H9 (cell line): ENCODE results near the gene ZNF235. TPM values are rescaled to one million over a fixed set of nuclear protein-coding genes. Genes with fewer than 3 reads are reported as not detected.

ENCODE experiments used
- DNase-seq: peaks from one replicate; pipeline ENCODE4 v3.0.0-alpha.2; 2017
- H2AFZ ChIP-seq: one replicate; pipeline ENCODE4 v1.6.1; 2013; ENCODE audit warnings: mild to moderate bottlenecking, low read length, control low read depth, moderate library complexity
- H2AK5ac ChIP-seq: 2 replicates; pipeline ENCODE4 v1.6.1; 2013; ENCODE audit warnings: low read length, control low read depth, mixed read lengths; ENCODE audit not compliant: insufficient read length
- H2BK120ac ChIP-seq: one replicate; pipeline ENCODE4 v1.6.1; 2013; ENCODE audit warnings: low read depth, mild to moderate bottlenecking, low read length, control low read depth, inconsistent platforms; ENCODE audit not compliant: poor library complexity, severe bottlenecking
- H2BK12ac ChIP-seq: 2 replicates; pipeline ENCODE4 v1.6.1; 2013; ENCODE audit warnings: low read length, control low read depth, mixed read lengths, low read depth; ENCODE audit not compliant: insufficient read length
- H2BK15ac ChIP-seq: 2 replicates; pipeline ENCODE4 v1.6.1; 2013; ENCODE audit warnings: low read depth, low read length, control low read depth
- H2BK20ac ChIP-seq: one replicate; pipeline ENCODE4 v1.6.1; 2013; ENCODE audit warnings: low read depth, mild to moderate bottlenecking, low read length, control low read depth, inconsistent platforms; ENCODE audit not compliant: poor library complexity, severe bottlenecking
- H2BK5ac ChIP-seq: 2 replicates; pipeline ENCODE4 v1.6.1; 2013; ENCODE audit warnings: low read length, control low read depth, mixed read lengths; ENCODE audit not compliant: insufficient read length
- H3K14ac ChIP-seq: 2 replicates; pipeline ENCODE4 v1.6.1; 2013; ENCODE audit warnings: low read length, control low read depth; ENCODE audit not compliant: insufficient read depth
- H3K18ac ChIP-seq: 2 replicates; pipeline ENCODE4 v1.6.1; 2013; ENCODE audit warnings: low read depth, mild to moderate bottlenecking, mixed read lengths, low read length, control low read depth; ENCODE audit not compliant: insufficient read length
- H3K23ac ChIP-seq: 2 replicates; pipeline ENCODE4 v1.6.1; 2013; ENCODE audit warnings: low read length, control low read depth, mixed read lengths, low read depth; ENCODE audit not compliant: insufficient read length
- H3K23me2 ChIP-seq: 2 replicates; pipeline ENCODE4 v1.6.1; 2013; ENCODE audit warnings: low read depth, mild to moderate bottlenecking, mixed read lengths, low read length, control low read depth; ENCODE audit not compliant: insufficient read length, poor library complexity, severe bottlenecking
- H3K27ac ChIP-seq: 2 replicates; pipeline ENCODE4 v1.5.1; 2013; ENCODE audit warnings: low read length, control low read depth, mixed read lengths, low read depth; ENCODE audit not compliant: insufficient read length
- H3K27me3 ChIP-seq: 2 replicates; pipeline ENCODE4 v1.6.1; 2013; ENCODE audit warnings: low read length, control low read depth, inconsistent platforms; ENCODE audit not compliant: insufficient read depth
- H3K4ac ChIP-seq: 2 replicates; pipeline ENCODE4 v1.6.1; 2013; ENCODE audit warnings: low read depth, mild to moderate bottlenecking, control low read depth, inconsistent platforms, low read length, moderate library complexity
- H3K4me1 ChIP-seq: 2 replicates; pipeline ENCODE4 v1.6.1; 2013; ENCODE audit warnings: low read length, control low read depth, inconsistent platforms; ENCODE audit not compliant: insufficient read depth
- H3K4me2 ChIP-seq: 2 replicates; pipeline ENCODE4 v1.6.1; 2013; ENCODE audit warnings: low read length, control low read depth, mixed read lengths; ENCODE audit not compliant: insufficient read length, insufficient read depth
- H3K56ac ChIP-seq: 2 replicates; pipeline ENCODE4 v1.6.1; 2013; ENCODE audit warnings: low read depth, mild to moderate bottlenecking, mixed read lengths, low read length, control low read depth; ENCODE audit not compliant: insufficient read length
- H3K79me1 ChIP-seq: 2 replicates; pipeline ENCODE4 v1.6.1; 2013; ENCODE audit warnings: low read depth, mild to moderate bottlenecking, moderate library complexity, low read length, control low read depth, inconsistent platforms; ENCODE audit not compliant: insufficient read depth, poor library complexity, severe bottlenecking
- H3K79me2 ChIP-seq: 2 replicates; pipeline ENCODE4 v1.6.1; 2013; ENCODE audit warnings: low read length, control low read depth, inconsistent platforms; ENCODE audit not compliant: insufficient read depth
- H3K9ac ChIP-seq: 2 replicates; pipeline ENCODE4 v1.6.1; 2013; ENCODE audit warnings: low read length, control low read depth, mixed read lengths; ENCODE audit not compliant: insufficient read length; ENCODE audit errors: extremely low read depth
- H3K9me3 ChIP-seq: one replicate; pipeline ENCODE4 v1.6.1; 2013; ENCODE audit warnings: low read depth, low read length, inconsistent platforms; ENCODE audit not compliant: control insufficient read depth
- H3T11ph ChIP-seq: one replicate; pipeline ENCODE4 v1.6.1; 2013; ENCODE audit warnings: mild to moderate bottlenecking, low read length, control low read depth, inconsistent platforms
- H4K20me1 ChIP-seq: one replicate; pipeline ENCODE4 v1.6.1; 2013; ENCODE audit not compliant: control insufficient read depth, insufficient read length, insufficient read depth
- H4K5ac ChIP-seq: 2 replicates; pipeline ENCODE4 v1.6.1; 2013; ENCODE audit warnings: low read depth, mild to moderate bottlenecking, mixed read lengths, low read length, control low read depth; ENCODE audit not compliant: insufficient read length
- H4K8ac ChIP-seq: replicated peaks from 2 replicates; pipeline ENCODE4 v1.6.1; 2013; ENCODE audit warnings: low read length, control low read depth, mixed read lengths, low read depth; ENCODE audit not compliant: insufficient read length
- H4K91ac ChIP-seq: 2 replicates; pipeline ENCODE4 v1.6.1; 2013; ENCODE audit warnings: low read depth, mild to moderate bottlenecking, moderate library complexity, mixed read lengths, low read length, control low read depth; ENCODE audit not compliant: insufficient read length
- H3K27ac Mint-ChIP-seq, 3 experiments: 2 replicates in 2 of 3; 3 replicates in 1 of 3; pipeline ENCODE4 v1.8.0; 2020 to 2021; ENCODE audit warnings: mixed read lengths in 3 of 3, mild to moderate bottlenecking in 1 of 3, moderate library complexity in 1 of 3
- H3K27me3 Mint-ChIP-seq: 2 replicates; pipeline ENCODE4 v1.8.0; 2021; ENCODE audit warnings: low read depth, mild to moderate bottlenecking, moderate library complexity, mixed read lengths
- H3K36me3 Mint-ChIP-seq, 3 experiments: 2 replicates in 2 of 3; 3 replicates in 1 of 3; pipeline ENCODE4 v1.8.0; 2020 to 2021; ENCODE audit warnings: low read depth in 3 of 3, mixed read lengths in 3 of 3; ENCODE audit not compliant: insufficient read depth in 1 of 3
- H3K4me1 Mint-ChIP-seq, 2 experiments: 2 replicates each; pipeline ENCODE4 v1.8.0; 2020; ENCODE audit warnings: mixed read lengths in 2 of 2
- H3K4me3 Mint-ChIP-seq, 2 experiments: 2 replicates in 1 of 2; 3 replicates in 1 of 2; pipeline ENCODE4 v1.8.0; 2020 to 2021; ENCODE audit warnings: mild to moderate bottlenecking in 2 of 2, mixed read lengths in 2 of 2, moderate library complexity in 1 of 2
- H3K9me3 Mint-ChIP-seq, 2 experiments: 2 replicates in 1 of 2; 3 replicates in 1 of 2; pipeline ENCODE4 v1.8.0; 2020; ENCODE audit warnings: mild to moderate bottlenecking in 2 of 2, mixed read lengths in 2 of 2, moderate library complexity in 1 of 2
- whole genome bisulfite sequencing: extraction: QIAGEN DNeasy Blood & Tissue Kit; methylation state at CpG from one replicate; pipeline ENCODE4 v1.1.7; 2013; ENCODE audit warnings: missing lambda C conversion rate, low lambda C conversion rate, mixed read lengths; ENCODE audit not compliant: insufficient read length; ENCODE audit errors: extremely low coverage; 5-methylcytosine and 5-hydroxymethylcytosine counted together
- total RNA-seq: library from RNA; stranded (reverse); gene quantifications from 2 replicates; pipeline ENCODE4 v1.2.1, GENCODE V29; 2021
- TF ChIP-seq, protein P1 (sequence below): fragments of 200-600 bp; sonication (generic); conservative IDR thresholded peaks from 3 replicates; pipeline ENCODE4 v1.8.0; 2021; ENCODE audit warnings: antibody characterized with exemption, mild to moderate bottlenecking

Gene ZNF235
- total RNA-seq, 1 experiment from 2014 or later, result 6.6 TPM

GRCh38 chr19:44280916-44281315, 23.9 kb downstream of the ZNF235 start:
- no peak overlapping the region for H3K18ac ChIP-seq
- no peak overlapping the region for H2BK15ac ChIP-seq
- no peaks in the 10 kb centered on the region for H3K4me1 ChIP-seq
- H3K9me3 ChIP-seq, result no peaks in the 10 kb centered on the region
- H3K79me2 ChIP-seq, result no peaks in the 10 kb centered on the region
- H3K56ac ChIP-seq, result no peak overlapping the region
- no peak for DNase-seq
- no peak overlapping the region for H3K4ac ChIP-seq
- H3K23ac ChIP-seq, result no peak overlapping the region
- TF ChIP-seq, protein P1, sequence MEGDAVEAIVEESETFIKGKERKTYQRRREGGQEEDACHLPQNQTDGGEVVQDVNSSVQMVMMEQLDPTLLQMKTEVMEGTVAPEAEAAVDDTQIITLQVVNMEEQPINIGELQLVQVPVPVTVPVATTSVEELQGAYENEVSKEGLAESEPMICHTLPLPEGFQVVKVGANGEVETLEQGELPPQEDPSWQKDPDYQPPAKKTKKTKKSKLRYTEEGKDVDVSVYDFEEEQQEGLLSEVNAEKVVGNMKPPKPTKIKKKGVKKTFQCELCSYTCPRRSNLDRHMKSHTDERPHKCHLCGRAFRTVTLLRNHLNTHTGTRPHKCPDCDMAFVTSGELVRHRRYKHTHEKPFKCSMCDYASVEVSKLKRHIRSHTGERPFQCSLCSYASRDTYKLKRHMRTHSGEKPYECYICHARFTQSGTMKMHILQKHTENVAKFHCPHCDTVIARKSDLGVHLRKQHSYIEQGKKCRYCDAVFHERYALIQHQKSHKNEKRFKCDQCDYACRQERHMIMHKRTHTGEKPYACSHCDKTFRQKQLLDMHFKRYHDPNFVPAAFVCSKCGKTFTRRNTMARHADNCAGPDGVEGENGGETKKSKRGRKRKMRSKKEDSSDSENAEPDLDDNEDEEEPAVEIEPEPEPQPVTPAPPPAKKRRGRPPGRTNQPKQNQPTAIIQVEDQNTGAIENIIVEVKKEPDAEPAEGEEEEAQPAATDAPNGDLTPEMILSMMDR, result no peak
- no peaks in the 10 kb centered on the region for H4K20me1 ChIP-seq
- H3K27me3 Mint-ChIP-seq, result no peaks in the 10 kb centered on the region; the same call in 1 of the 2 replicates
- no peaks in the 10 kb centered on the region for H3K79me1 ChIP-seq
- H3K27me3 ChIP-seq, result no peaks in the 10 kb centered on the region
- no CpG with 5 or more reads among the region's 10 CpGs for WGBS
- no peak overlapping the region for H3K9ac ChIP-seq
- H3K4me1 Mint-ChIP-seq, result peaks cover 6 to 7% of the 10 kb centered on the region in 2 experiments; a peak in 3 of 4 replicates
- H2AFZ ChIP-seq, result no peak overlapping the region
- H3K4me3 Mint-ChIP-seq, result no peak overlapping the region
- H3K23me2 ChIP-seq, result no peaks in the 10 kb centered on the region
- H3K9me3 Mint-ChIP-seq, result peaks cover 38 to 67% of the 10 kb centered on the region in 2 experiments
- H4K5ac ChIP-seq, result no peak overlapping the region
- H2AK5ac ChIP-seq, result no peak overlapping the region
- no peak overlapping the region for H3K4me2 ChIP-seq
- H4K91ac ChIP-seq, result no peak overlapping the region
- H3K27ac ChIP-seq, result no peak overlapping the region
- peaks cover 32 to 42% (median 32%) of the 10 kb centered on the region in 3 experiments for H3K36me3 Mint-ChIP-seq
- H3K27ac Mint-ChIP-seq, result no peak overlapping the region
- no peak overlapping the region for H4K8ac ChIP-seq
- H2BK5ac ChIP-seq, result no peak overlapping the region
- H2BK12ac ChIP-seq, result no peak overlapping the region
- no peak overlapping the region for H3T11ph ChIP-seq
- no peak overlapping the region for H2BK120ac ChIP-seq
- no peak overlapping the region for H2BK20ac ChIP-seq
- H3K14ac ChIP-seq, result no peak overlapping the region
